IMR-90 (cell line): ENCODE results near the gene ISM1. TPM values are rescaled to one million over a fixed set of nuclear protein-coding genes. Genes with fewer than 3 reads are reported as not detected.

Experiments used
- ATAC-seq: fragments of 200-7000 bp; cut with Tn5 transposase; 2 replicates; pipeline ENCODE4 v1.9.1; 2020; ENCODE audit warnings: low read depth, mild to moderate bottlenecking, moderate library complexity
- BruUV-seq: library from RNA; stranded (reverse); fragments of 400-500 nt; replicated peaks from 2 replicates; lab custom pipeline; 2021; lab: Mats Ljungman, UMichigan
- CTCF ChIA-PET: fragments of 300-600 bp; formaldehyde crosslinking; extraction: SDS; loops from one replicate; lab custom pipeline; 2021; ENCODE audit warnings: antibody characterized with exemption; lab: Yijun Ruan, JAX
- POLR2A ChIA-PET: fragments of 300-600 bp; sonication (Branson Sonifier 250); formaldehyde crosslinking; loops from one replicate; lab custom pipeline; 2022; ENCODE audit warnings: antibody characterized with exemption; ENCODE audit not compliant: unreplicated experiment; lab: Charles Lee
- DNase-seq: peaks from one replicate; pipeline ENCODE4 v3.0.0; 2013
- H2AFZ ChIP-seq: replicated peaks from 2 replicates; pipeline ENCODE3; 2013; ENCODE audit warnings: low read length, mild to moderate bottlenecking; ENCODE audit not compliant: poor library complexity
- H2AK5ac ChIP-seq: 2 replicates; pipeline ENCODE4 v1.6.1; 2013; ENCODE audit warnings: low read depth, low read length, inconsistent platforms
- H2AK9ac ChIP-seq: replicated peaks from 2 replicates; pipeline ENCODE3; 2013; ENCODE audit warnings: mild to moderate bottlenecking, low read depth, low read length, moderate library complexity; ENCODE audit not compliant: poor library complexity
- H2BK120ac ChIP-seq: 2 replicates; pipeline ENCODE4 v1.6.1; 2013; ENCODE audit warnings: low read depth, low read length, inconsistent platforms
- H2BK15ac ChIP-seq: 3 replicates; pipeline ENCODE4 v1.6.1; 2013; ENCODE audit warnings: low read depth, low read length, inconsistent platforms
- H2BK20ac ChIP-seq: 2 replicates; pipeline ENCODE4 v1.6.1; 2013; ENCODE audit warnings: low read depth, mild to moderate bottlenecking, inconsistent platforms, low read length, moderate library complexity
- H2BK5ac ChIP-seq: 2 replicates; pipeline ENCODE4 v1.6.1; 2013; ENCODE audit warnings: mild to moderate bottlenecking, low read depth, low read length, inconsistent platforms; ENCODE audit not compliant: poor library complexity, severe bottlenecking
- H3K14ac ChIP-seq: replicated peaks from 2 replicates; pipeline ENCODE4 v1.6.1; 2013; ENCODE audit warnings: low read depth, low read length, inconsistent platforms
- H3K18ac ChIP-seq: 2 replicates; pipeline ENCODE4 v1.6.1; 2013; ENCODE audit warnings: low read depth, low read length, control low read depth
- H3K23ac ChIP-seq: 2 replicates; pipeline ENCODE4 v1.6.1; 2013; ENCODE audit warnings: low read depth, low read length, inconsistent platforms
- H3K27ac ChIP-seq: 2 replicates; pipeline ENCODE4 v1.5.1; 2013; ENCODE audit warnings: mild to moderate bottlenecking, control low read depth, low read length; ENCODE audit not compliant: insufficient read depth
- H3K27me3 ChIP-seq: 2 replicates; pipeline ENCODE4 v1.6.1; 2013; ENCODE audit warnings: low read length; ENCODE audit not compliant: control insufficient read depth, insufficient read depth
- H3K36me3 ChIP-seq: 2 replicates; pipeline ENCODE4 v1.6.1; 2013; ENCODE audit warnings: low read length, mixed read lengths; ENCODE audit not compliant: control insufficient read depth, insufficient read depth
- H3K4ac ChIP-seq: 2 replicates; pipeline ENCODE4 v1.6.1; 2013; ENCODE audit warnings: low read depth, low read length, inconsistent platforms
- H3K4me1 ChIP-seq: 2 replicates; pipeline ENCODE4 v1.6.1; 2013; ENCODE audit warnings: low read length, mixed read lengths; ENCODE audit not compliant: control insufficient read depth, insufficient read depth
- H3K4me2 ChIP-seq: 2 replicates; pipeline ENCODE4 v1.6.1; 2013; ENCODE audit warnings: low read depth, mild to moderate bottlenecking, control low read depth, low read length, moderate library complexity
- H3K4me3 ChIP-seq: 2 replicates; pipeline ENCODE4 v1.5.1; 2013; ENCODE audit warnings: low read depth, mild to moderate bottlenecking, control low read depth, low read length, moderate library complexity; ENCODE audit not compliant: insufficient read depth
- H3K56ac ChIP-seq: 2 replicates; pipeline ENCODE4 v1.6.1; 2013; ENCODE audit warnings: low read length, inconsistent platforms; ENCODE audit not compliant: insufficient read depth; ENCODE audit errors: extremely low read depth
- H3K79me1 ChIP-seq, 2 experiments: 2 replicates each; pipeline ENCODE4 v1.6.1; 2013; ENCODE audit warnings: low read length in 2 of 2, inconsistent platforms in 1 of 2, low read depth in 1 of 2
- H3K9ac ChIP-seq: 2 replicates; pipeline ENCODE4 v1.6.1; 2013; ENCODE audit warnings: low read depth, low read length, control low read depth
- H3K9me1 ChIP-seq: 2 replicates; pipeline ENCODE4 v1.6.1; 2013; ENCODE audit warnings: low read length, inconsistent platforms; ENCODE audit not compliant: insufficient read depth
- H3K9me3 ChIP-seq: 2 replicates; pipeline ENCODE4 v1.6.1; 2013; ENCODE audit warnings: low read length; ENCODE audit not compliant: control insufficient read depth, insufficient read depth
- H4K20me1 ChIP-seq: 2 replicates; pipeline ENCODE4 v1.6.1; 2013; ENCODE audit warnings: low read length, inconsistent platforms; ENCODE audit not compliant: insufficient read depth
- H4K5ac ChIP-seq: 2 replicates; pipeline ENCODE4 v1.6.1; 2013; ENCODE audit warnings: mild to moderate bottlenecking, low read depth, low read length, control low read depth
- H4K8ac ChIP-seq, 2 experiments: 2 replicates each; pipeline ENCODE4 v1.6.1; 2013; ENCODE audit warnings: low read depth in 2 of 2, low read length in 2 of 2, control low read depth in 1 of 2, inconsistent platforms in 1 of 2
- H4K91ac ChIP-seq: 2 replicates; pipeline ENCODE4 v1.6.1; 2013; ENCODE audit warnings: low read depth, low read length, inconsistent platforms; ENCODE audit not compliant: insufficient read depth
- CEBPB ChIP-seq: IDR thresholded peaks from 2 replicates; pipeline ENCODE4 v1.6.1; 2012; ENCODE audit warnings: low read depth, low read length, improper control_type of control experiment
- CTCF ChIP-seq: conservative IDR thresholded peaks from 2 replicates; pipeline ENCODE4 v1.5.1; 2012; ENCODE audit warnings: mild to moderate bottlenecking, low read depth, low read length, improper control_type of control experiment
- NFE2L2 ChIP-seq: fragments of 150-350 bp; IDR thresholded peaks from 2 replicates; pipeline ENCODE4 v1.6.1; 2016; ENCODE audit warnings: low read depth, mild to moderate bottlenecking, low read length
- POLR2A ChIP-seq: IDR thresholded peaks from 2 replicates; pipeline ENCODE4 v1.6.1; 2012; ENCODE audit warnings: mild to moderate bottlenecking, low read depth, low read length
- RAD21 ChIP-seq: IDR thresholded peaks from 2 replicates; pipeline ENCODE4 v1.6.1; 2012; ENCODE audit warnings: low read length, improper control_type of control experiment
- RCOR1 ChIP-seq: IDR thresholded peaks from 2 replicates; pipeline ENCODE4 v1.6.1; 2012; ENCODE audit warnings: mild to moderate bottlenecking, low read length, improper control_type of control experiment; ENCODE audit not compliant: insufficient replicate concordance
- USF2 ChIP-seq: fragments of 150-350 bp; IDR thresholded peaks from 2 replicates; pipeline ENCODE4 v1.6.1; 2017; ENCODE audit warnings: mild to moderate bottlenecking, antibody characterized with exemption, low read length, low read depth
- WGBS, 2 experiments: methylation state at CpG; one replicate each; pipeline versions ENCODE4 v1.1.5 to v1.1.7; 2013; ENCODE audit warnings: missing lambda C conversion rate in 2 of 2; ENCODE audit not compliant: insufficient read length in 1 of 2; ENCODE audit errors: extremely low coverage in 2 of 2; 5-methylcytosine and 5-hydroxymethylcytosine counted together
- dilution Hi-C: fragments of 300-500 bp; cut with HindIII; formaldehyde crosslinking; loops from one replicate; pipeline ENCODE4 v1.14.3; 2018; ENCODE audit warnings: low sequenced_read_pairs; ENCODE audit not compliant: unreplicated experiment
- in situ Hi-C: fragments of 300-500 bp; cut with MboI; formaldehyde crosslinking; loops from 3 replicates; pipeline ENCODE4 v1.14.3; 2019; ENCODE audit warnings: low sequenced_read_pairs, inconsistent platforms, mixed read lengths
- intact Hi-C: fragments of 100-400 bp; cut with micrococcal nuclease; formaldehyde crosslinking; loops from 2 replicates; pipeline ENCODE4 v1.10.0; 2022
- polyA plus RNA-seq, 3 experiments: library from polyadenylated mRNA; depleted of rRNA; stranded (reverse); fragments of >200 nt; gene quantifications; 2 replicates each; pipeline ENCODE4 v1.2.3, GENCODE V29; 2012; ENCODE audit warnings: low replicate concordance in 1 of 3
- total RNA-seq: library from RNA; depleted of rRNA; stranded (reverse); fragments of >200 nt; gene quantifications from 2 replicates; pipeline ENCODE4 v1.2.3, GENCODE V29; 2012
- TF ChIP-seq, protein P1 (sequence below): fragments of 150-350 bp; IDR thresholded peaks from 2 replicates; pipeline ENCODE4 v1.6.1; 2016; ENCODE audit warnings: low read depth, mild to moderate bottlenecking, low read length, moderate library complexity, borderline replicate concordance

Gene ISM1
- total and polyA plus RNA-seq, 2 of the 4 experiments (the other 2 are of a cell fraction), result not detected

GRCh38 chr20:13349235-13349604, 128.1 kb downstream of the ISM1 start:
- H3K4me2 ChIP-seq, result peak overlapping the region; percentile 96
- dilution Hi-C loops, result no loop called here
- CTCF ChIA-PET, result no interaction called here
- no peaks in the 10 kb centered on the region for H3K9me3 ChIP-seq
- no peak overlapping the region for H2AK5ac ChIP-seq
- peaks cover 7% of the 10 kb centered on the region for H3K27me3 ChIP-seq
- POLR2A ChIA-PET, result no interaction called here
- H4K8ac ChIP-seq, result no peak overlapping the region
- no peak overlapping the region for H3K56ac ChIP-seq
- no peak overlapping the region for H4K91ac ChIP-seq
- H2BK20ac ChIP-seq, result no peak overlapping the region
- H3K4me1 ChIP-seq, result peaks cover 12% of the 10 kb centered on the region
- no peaks in the 10 kb centered on the region for H3K9me1 ChIP-seq
- H2AK9ac ChIP-seq, result no peak overlapping the region
- no peak overlapping the region for H3K4ac ChIP-seq
- no peak overlapping the region for H4K5ac ChIP-seq
- no peak overlapping the region for H3K23ac ChIP-seq
- no peaks in the 10 kb centered on the region for H3K79me1 ChIP-seq
- no peak overlapping the region for H2BK5ac ChIP-seq
- in situ Hi-C loops, result no loop called here
- DNase-seq, result peak; percentile 46
- H3K14ac ChIP-seq, result no peak overlapping the region
- intact Hi-C loops, result no loop called here
- no peak overlapping the region for H3K9ac ChIP-seq
- no peak overlapping the region; the same call in 1 of the 2 replicates for H3K18ac ChIP-seq
- WGBS, 2 experiments, result no CpG with 5 or more reads among the region's 4 CpGs
- no peak overlapping the region; the same call in 1 of the 2 replicates for H2BK120ac ChIP-seq
- H3K36me3 ChIP-seq, result no peaks in the 10 kb centered on the region
- BruUV-seq, result no TSS peak
- no peaks in the 10 kb centered on the region for H4K20me1 ChIP-seq
- peak overlapping the region; percentile 88; the same call in 1 of the 2 replicates for H3K27ac ChIP-seq
- 0 out of 2 replicates have a peak overlapping the region, but pooled peaks have one; percentile 14 for H3K4me3 ChIP-seq
- H2BK15ac ChIP-seq, result no peak overlapping the region
- H2AFZ ChIP-seq, result no peak overlapping the region
- no peak for TF ChIP-seq NFE2L2
- no peak for TF ChIP-seq CTCF
- TF ChIP-seq POLR2A, result no peak
- TF ChIP-seq, protein P1, sequence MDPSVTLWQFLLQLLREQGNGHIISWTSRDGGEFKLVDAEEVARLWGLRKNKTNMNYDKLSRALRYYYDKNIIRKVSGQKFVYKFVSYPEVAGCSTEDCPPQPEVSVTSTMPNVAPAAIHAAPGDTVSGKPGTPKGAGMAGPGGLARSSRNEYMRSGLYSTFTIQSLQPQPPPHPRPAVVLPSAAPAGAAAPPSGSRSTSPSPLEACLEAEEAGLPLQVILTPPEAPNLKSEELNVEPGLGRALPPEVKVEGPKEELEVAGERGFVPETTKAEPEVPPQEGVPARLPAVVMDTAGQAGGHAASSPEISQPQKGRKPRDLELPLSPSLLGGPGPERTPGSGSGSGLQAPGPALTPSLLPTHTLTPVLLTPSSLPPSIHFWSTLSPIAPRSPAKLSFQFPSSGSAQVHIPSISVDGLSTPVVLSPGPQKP, result no peak
- TF ChIP-seq USF2, result no peak
- TF ChIP-seq RAD21, result no peak
- TF ChIP-seq CEBPB, result no peak
- no peak for TF ChIP-seq RCOR1
- ATAC-seq, result peak; percentile 67
